SU-DHL-6 (cell line): ENCODE measurements around the gene ST6GALNAC3.

Experiments used
- CTCF ChIP-seq: fragments of 200-600 bp; sonication (generic); IDR thresholded peaks from one replicate; pipeline ENCODE4 v1.5.1; 2017; ENCODE audit warnings: antibody characterized with exemption, mild to moderate bottlenecking, low read length, moderate library complexity; ENCODE audit not compliant: insufficient read depth, poor library complexity, severe bottlenecking
- EZH2phosphoT487 ChIP-seq: fragments of 200-600 bp; sonication (generic), shearing (Covaris generic); conservative IDR thresholded peaks from 2 replicates; pipeline ENCODE4 v1.6.1; 2018; ENCODE audit warnings: mild to moderate bottlenecking, antibody characterized with exemption, low read length, moderate library complexity, mixed read lengths

- TF ChIP-seq CTCF (no peak), EZH2phosphoT487 (no peak)
Observed at GRCh38 chr1:76250271-76250670, 175.7 kb downstream of the ST6GALNAC3 start.
